H1 (cell line): ENCODE data around the gene RPP25L. TPM values are rescaled to one million over a fixed set of nuclear protein-coding genes. Genes with fewer than 3 reads are reported as not detected.
A peak's percentile ranks its signal among the peaks of the same experiment; 100 is the strongest.

Experiments
- CTCF ChIA-PET: fragments of 300-600 bp; sonication (Branson Sonifier 250); formaldehyde crosslinking; loops from one replicate; lab custom pipeline; 2021; ENCODE audit not compliant: partially characterized antibody; lab: Charles Lee
- POLR2A ChIA-PET: fragments of 300-600 bp; sonication (Branson Sonifier 250); formaldehyde crosslinking; loops from one replicate; lab custom pipeline; 2021; ENCODE audit warnings: inconsistent platforms; ENCODE audit not compliant: partially characterized antibody; lab: Charles Lee
- DNase-seq, 2 experiments: peaks; one replicate each; pipeline versions ENCODE4 v3.0.0 to v3.0.0-alpha.2; 2010 to 2022; ENCODE audit warnings: low spot score in 2 of 2, low read depth in 1 of 2, mixed read lengths in 1 of 2
- FAIRE-seq: peaks from 2 replicates; lab custom pipeline; 2011; peaks lifted over from hg19 to GRCh38; lab: Jason Lieb, UNC
- H2AFZ ChIP-seq: 2 replicates; pipeline ENCODE4 v1.8.1; 2012; ENCODE audit warnings: low read length, inconsistent platforms
- H2AK5ac ChIP-seq: 2 replicates; pipeline ENCODE4 v1.6.1; 2013; ENCODE audit warnings: low read depth, low read length
- H2BK120ac ChIP-seq: replicated peaks from 2 replicates; pipeline ENCODE3; 2013; ENCODE audit warnings: low read depth, low read length, inconsistent platforms
- H2BK12ac ChIP-seq: 2 replicates; pipeline ENCODE4 v1.6.1; 2013; ENCODE audit warnings: low read depth, low read length
- H2BK15ac ChIP-seq: 2 replicates; pipeline ENCODE4 v1.6.1; 2013; ENCODE audit warnings: low read length
- H2BK20ac ChIP-seq: 2 replicates; pipeline ENCODE4 v1.6.1; 2013; ENCODE audit warnings: low read length
- H2BK5ac ChIP-seq: 2 replicates; pipeline ENCODE4 v1.6.1; 2013; ENCODE audit warnings: low read depth, low read length
- H3K14ac ChIP-seq: 2 replicates; pipeline ENCODE4 v1.6.1; 2013; ENCODE audit warnings: inconsistent platforms; ENCODE audit not compliant: insufficient read length
- H3K18ac ChIP-seq: 2 replicates; pipeline ENCODE4 v1.6.1; 2013; ENCODE audit warnings: low read length; ENCODE audit errors: extremely low read depth
- H3K23ac ChIP-seq: 2 replicates; pipeline ENCODE4 v1.6.1; 2013; ENCODE audit warnings: inconsistent platforms; ENCODE audit not compliant: insufficient read length
- H3K23me2 ChIP-seq: 2 replicates; pipeline ENCODE4 v1.6.1; 2013; ENCODE audit warnings: low read depth, low read length
- H3K27ac ChIP-seq: 2 replicates; pipeline ENCODE4 v1.6.1; 2011; ENCODE audit warnings: low read depth, low read length, inconsistent platforms
- H3K27me3 ChIP-seq, 4 experiments: replicated peaks in 1 of 4; 1 replicate in 1 of 4; 2 replicates in 3 of 4; pipeline versions ENCODE4 v1.6.1 to v1.8.1; 2011 to 2013; ENCODE audit warnings: low read length in 3 of 4, mild to moderate bottlenecking in 3 of 4, inconsistent platforms in 2 of 4, mixed read lengths in 2 of 4, moderate library complexity in 1 of 4; ENCODE audit not compliant: control insufficient read depth in 3 of 4, insufficient read depth in 3 of 4; ENCODE audit errors: extremely low read depth in 1 of 4
- H3K36me3 ChIP-seq, 4 experiments: 2 replicates each; pipeline versions ENCODE4 v1.6.1 to v1.8.1; 2011 to 2013; ENCODE audit warnings: mild to moderate bottlenecking in 4 of 4, low read length in 3 of 4, moderate library complexity in 2 of 4, control low read depth in 1 of 4, inconsistent platforms in 1 of 4; ENCODE audit not compliant: insufficient read depth in 4 of 4, control insufficient read depth in 2 of 4
- H3K4ac ChIP-seq: replicated peaks from 2 replicates; pipeline ENCODE3; 2013; ENCODE audit warnings: low read length, low read depth, mixed read lengths, inconsistent platforms; ENCODE audit not compliant: insufficient read length
- H3K4me1 ChIP-seq, 4 experiments: replicated peaks in 1 of 4; 1 replicate in 1 of 4; 2 replicates in 3 of 4; pipeline versions ENCODE4 v1.6.1 to v1.8.1; 2011 to 2013; ENCODE audit warnings: low read length in 3 of 4, inconsistent platforms in 2 of 4, mixed read lengths in 1 of 4; ENCODE audit not compliant: insufficient read depth in 4 of 4, control insufficient read depth in 3 of 4
- H3K4me2 ChIP-seq, 2 experiments: 2 replicates each; pipeline versions ENCODE4 v1.6.1 to v1.8.1; 2011 to 2013; ENCODE audit warnings: low read depth in 2 of 2, low read length in 2 of 2, control low read depth in 1 of 2, inconsistent platforms in 1 of 2, mild to moderate bottlenecking in 1 of 2; ENCODE audit not compliant: insufficient read depth in 1 of 2
- H3K4me3 ChIP-seq, 4 experiments: fragments of 200-600, 300-600 bp in 1 of 4; sonication (generic), shearing (Covaris generic), sonication (Bioruptor Twin) in 1 of 4; 2 replicates each; pipeline versions ENCODE4 v1.5.1 to v1.8.1; 2011 to 2016; ENCODE audit warnings: low read length in 4 of 4, low read depth in 3 of 4, control low read depth in 2 of 4, inconsistent platforms in 2 of 4, mild to moderate bottlenecking in 2 of 4, mixed read lengths in 1 of 4, moderate library complexity in 1 of 4; ENCODE audit not compliant: insufficient read depth in 2 of 4; ENCODE audit errors: extremely low read depth in 1 of 4
- H3K56ac ChIP-seq: replicated peaks from 2 replicates; pipeline ENCODE3; 2013; ENCODE audit warnings: low read depth, mild to moderate bottlenecking, mixed read lengths, low read length, inconsistent platforms; ENCODE audit not compliant: insufficient read length
- H3K79me1 ChIP-seq: 2 replicates; pipeline ENCODE4 v1.6.1; 2013; ENCODE audit warnings: low read depth, low read length, control low read depth
- H3K79me2 ChIP-seq, 2 experiments: 2 replicates each; pipeline versions ENCODE4 v1.6.1 to v1.8.1; 2012 to 2013; ENCODE audit warnings: low read length in 2 of 2, mild to moderate bottlenecking in 2 of 2, inconsistent platforms in 1 of 2; ENCODE audit not compliant: insufficient read depth in 2 of 2, control insufficient read depth in 1 of 2
- H3K9ac ChIP-seq, 4 experiments: replicated peaks in 1 of 4; 1 replicate in 1 of 4; 2 replicates in 3 of 4; pipeline versions ENCODE4 v1.6.1 to v1.8.1; 2011 to 2013; ENCODE audit warnings: low read depth in 3 of 4, low read length in 3 of 4, control low read depth in 2 of 4, mild to moderate bottlenecking in 2 of 4, moderate library complexity in 2 of 4, inconsistent platforms in 1 of 4; ENCODE audit errors: extremely low read depth in 1 of 4
- H3K9me3 ChIP-seq, 2 experiments: 2 replicates each; pipeline versions ENCODE4 v1.6.1 to v1.8.1; 2012 to 2013; ENCODE audit warnings: mild to moderate bottlenecking in 2 of 2, moderate library complexity in 2 of 2, control low read depth in 1 of 2, inconsistent platforms in 1 of 2, low read depth in 1 of 2, low read length in 1 of 2, mixed read lengths in 1 of 2; ENCODE audit not compliant: insufficient read depth in 2 of 2
- H4K20me1 ChIP-seq, 2 experiments: replicated peaks in 1 of 2; 2 replicates each; pipeline versions ENCODE3 to v1.8.1; 2011 to 2013; ENCODE audit warnings: inconsistent platforms in 2 of 2, low read length in 2 of 2, mild to moderate bottlenecking in 1 of 2; ENCODE audit not compliant: insufficient read depth in 2 of 2, control insufficient read depth in 1 of 2
- H4K5ac ChIP-seq: 2 replicates; pipeline ENCODE4 v1.6.1; 2013; ENCODE audit warnings: low read length, low read depth, mixed read lengths, inconsistent platforms; ENCODE audit not compliant: insufficient read length
- H4K8ac ChIP-seq: 2 replicates; pipeline ENCODE4 v1.8.0; 2013; ENCODE audit warnings: mild to moderate bottlenecking, moderate library complexity, low read length, inconsistent platforms; ENCODE audit not compliant: insufficient read depth; ENCODE audit errors: extremely low read depth
- H4K91ac ChIP-seq: replicated peaks from 2 replicates; pipeline ENCODE3; 2013; ENCODE audit warnings: low read length, mixed read lengths, inconsistent platforms; ENCODE audit not compliant: insufficient read length
- ASH2L ChIP-seq: fragments of 200-600, 300-600 bp; sonication (generic); IDR thresholded peaks from one replicate; pipeline ENCODE4 v1.7.1; 2017; ENCODE audit warnings: low read length
- EGR1 ChIP-seq: IDR thresholded peaks from 2 replicates; pipeline ENCODE4 v1.6.1; 2011; ENCODE audit warnings: low read depth, low read length, borderline replicate concordance
- EZH2 ChIP-seq: fragments of 200-600 bp; sonication (generic); IDR thresholded peaks from 2 replicates; pipeline ENCODE4 v1.7.1; 2012; ENCODE audit warnings: low read depth, mild to moderate bottlenecking, moderate library complexity, low read length, inconsistent platforms; ENCODE audit not compliant: severe bottlenecking
- WGBS, 2 experiments: shearing (Covaris generic) in 1 of 2; methylation state at CpG; one replicate each; pipeline versions ENCODE4 v1.1.6 to v1.1.7; 2013 to 2015; ENCODE audit warnings: low lambda C conversion rate in 2 of 2, mixed read lengths in 2 of 2, inconsistent platforms in 1 of 2, low coverage in 1 of 2, missing lambda C conversion rate in 1 of 2; ENCODE audit not compliant: insufficient replicate concordance in 2 of 2, insufficient coverage in 1 of 2, insufficient read length in 1 of 2; ENCODE audit errors: extremely low coverage in 1 of 2, missing lambda C conversion rate in 1 of 2; 5-methylcytosine and 5-hydroxymethylcytosine counted together
- polyA plus RNA-seq, 7 experiments: library from polyadenylated mRNA; depleted of rRNA in 3 of 7; stranded (reverse) in 5 of 7; unstranded in 2 of 7; fragments of >200 nt in 5 of 7; fragments of 200-250 nt in 2 of 7; gene quantifications; 1 replicate in 5 of 7; 2 replicates in 1 of 7; 4 replicates in 1 of 7; pipeline versions ENCODE4 v1.2.1 to v1.2.3, GENCODE V29; 2011 to 2013; ENCODE audit warnings: missing spikeins in 2 of 7, mixed read lengths in 2 of 7
- total RNA-seq: library from RNA; stranded (reverse); fragmentation: NEBNext Ultra II Directional; extraction: Animal tissue kit (Norgen Biotek cat#: 25700); gene quantifications from 2 replicates; pipeline ENCODE4 v1.2.1, GENCODE V29; 2021

The RPP25L gene
- total and polyA plus RNA-seq, 2 of the 8 experiments (the other 6 are each of a cell fraction or from before 2014, with no cell fraction given), result 21.6 to 75.0 TPM

GRCh38 chr9:34592895-34593601 lies 18.8 kb downstream of the RPP25L start:
- H3K4me3 ChIP-seq, result peak overlapping the region in 3 of 4 experiments; percentile 25 to 41 (median 32); a peak in 4 of 8 replicates
- H2BK20ac ChIP-seq, result no peak overlapping the region
- H3K18ac ChIP-seq, result no peak overlapping the region; the same call in 1 of the 2 replicates
- H3K27ac ChIP-seq, result no peak overlapping the region
- no peak overlapping the region for H3K14ac ChIP-seq
- no peak overlapping the region for H3K23ac ChIP-seq
- peaks cover 50 to 63% (median 59%) of the 10 kb centered on the region in 4 experiments for H3K27me3 ChIP-seq
- no peak overlapping the region for H4K8ac ChIP-seq
- H3K23me2 ChIP-seq, result peaks cover 15% of the 10 kb centered on the region
- no peak overlapping the region; a peak in 1 of 7 replicates for H3K9ac ChIP-seq
- H3K9me3 ChIP-seq, result no peaks in the 10 kb centered on the region
- H4K20me1 ChIP-seq, result peaks cover 2 to 9% of the 10 kb centered on the region in 2 experiments
- TF ChIP-seq EZH2 (peak; percentile 43), ASH2L (peak; percentile 35), EGR1 (no peak)
- TF ChIP-seq, all 59 proteins: peak for 2
- DNase-seq (peak in 1 of 2 experiments; percentile 73), FAIRE-seq (no peak)
- Histone ChIP-seq H3K56ac (peak overlapping the region; percentile 8), H3K79me2 (no peaks in the 10 kb centered on the region), H3K4me2 (peak overlapping the region; percentile 60 to 80), H2AFZ (no peak overlapping the region), H2AK5ac (no peak overlapping the region), H3K36me3 (peaks cover 0 to 9% (median 0%) of the 10 kb centered on the region in 4 experiments; a peak in 1 of 8 replicates), H4K5ac (no peak overlapping the region), H2BK15ac (no peak overlapping the region), H2BK5ac (no peak overlapping the region), H2BK12ac (peak overlapping the region; percentile 60; the same call in 1 of the 2 replicates), H4K91ac (no peak overlapping the region), H2BK120ac (no peak overlapping the region), H3K4me1 (peaks cover 4 to 26% (median 16%) of the 10 kb centered on the region in 4 experiments; a peak in 6 of 7 replicates), H3K79me1 (no peaks in the 10 kb centered on the region), H3K4ac (no peak overlapping the region)
- WGBS, 2 experiments, result 15% methylated on average over 14 of the region's 26 CpGs; no CpG with 5 or more reads in 1 of the 2 experiments
- CTCF ChIA-PET, result interaction anchor here (0.5 to 11.5 kb wide), 25 partner anchors 12 to 461 kb away, joined by 3 to 214 read pairs (median 7); partner anchors contain the start of gene RPP25L
- POLR2A ChIA-PET, result interaction anchor here (0.7 to 2.7 kb wide), 7 partner anchors 10 to 136 kb away, joined by 3 to 36 read pairs (median 3); partner anchors contain the start of genes ARID3C and IL11RA
